HTR-8/SVneo (cell line): ENCODE measurements around the gene UNCX.
A peak's percentile ranks its signal among the peaks of the same experiment; 100 is the strongest.

Experiments used
- DNase-seq: peaks from one replicate; pipeline ENCODE4 v3.0.0; 2011; ENCODE audit warnings: low spot score, mixed read lengths; ENCODE audit not compliant: insufficient read length
- FAIRE-seq: peaks from 2 replicates; lab custom pipeline; 2011; peaks lifted over from hg19 to GRCh38; lab: Jason Lieb, UNC

The UNCX gene

DNA sequence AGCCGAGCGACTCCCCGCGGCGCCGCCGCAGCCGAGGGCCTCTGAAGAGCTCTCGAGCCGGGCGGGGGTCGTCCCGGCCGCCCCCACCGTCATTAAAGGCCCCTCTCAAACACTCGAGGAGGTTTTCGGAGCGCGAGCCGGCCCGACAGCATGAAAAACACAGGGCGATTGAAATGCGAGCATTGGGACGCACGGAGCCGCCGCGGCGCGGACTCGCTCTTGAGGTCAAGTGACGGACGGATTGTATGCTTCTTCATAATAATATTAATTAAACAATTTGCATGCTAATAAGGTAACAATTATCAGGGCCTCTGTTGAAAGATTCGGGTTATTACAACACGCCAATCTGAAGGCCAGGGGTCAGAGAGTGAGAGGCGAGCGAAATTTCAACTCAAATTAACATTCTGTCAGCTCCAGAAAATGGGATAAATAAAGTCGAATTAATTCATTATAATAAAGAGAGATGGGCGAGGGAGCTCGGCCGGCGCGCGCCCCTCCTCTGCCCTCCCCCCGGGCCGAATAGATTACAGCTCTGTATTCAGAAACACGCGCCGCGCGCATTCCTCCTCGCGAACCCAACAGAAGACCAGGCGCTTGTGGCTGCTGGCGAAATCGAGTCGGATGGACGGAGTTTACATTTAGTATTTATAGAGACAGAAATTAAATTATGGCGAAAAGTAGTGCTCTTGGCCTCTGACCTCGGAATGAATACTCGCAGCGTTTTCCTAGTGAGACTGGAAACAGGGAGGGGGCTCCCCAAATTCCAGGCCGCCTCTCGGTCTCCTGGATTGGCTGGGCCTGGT, 2.1 kb upstream of the UNCX start:
- DNase-seq (no peak), FAIRE-seq (no peak)

DNA sequence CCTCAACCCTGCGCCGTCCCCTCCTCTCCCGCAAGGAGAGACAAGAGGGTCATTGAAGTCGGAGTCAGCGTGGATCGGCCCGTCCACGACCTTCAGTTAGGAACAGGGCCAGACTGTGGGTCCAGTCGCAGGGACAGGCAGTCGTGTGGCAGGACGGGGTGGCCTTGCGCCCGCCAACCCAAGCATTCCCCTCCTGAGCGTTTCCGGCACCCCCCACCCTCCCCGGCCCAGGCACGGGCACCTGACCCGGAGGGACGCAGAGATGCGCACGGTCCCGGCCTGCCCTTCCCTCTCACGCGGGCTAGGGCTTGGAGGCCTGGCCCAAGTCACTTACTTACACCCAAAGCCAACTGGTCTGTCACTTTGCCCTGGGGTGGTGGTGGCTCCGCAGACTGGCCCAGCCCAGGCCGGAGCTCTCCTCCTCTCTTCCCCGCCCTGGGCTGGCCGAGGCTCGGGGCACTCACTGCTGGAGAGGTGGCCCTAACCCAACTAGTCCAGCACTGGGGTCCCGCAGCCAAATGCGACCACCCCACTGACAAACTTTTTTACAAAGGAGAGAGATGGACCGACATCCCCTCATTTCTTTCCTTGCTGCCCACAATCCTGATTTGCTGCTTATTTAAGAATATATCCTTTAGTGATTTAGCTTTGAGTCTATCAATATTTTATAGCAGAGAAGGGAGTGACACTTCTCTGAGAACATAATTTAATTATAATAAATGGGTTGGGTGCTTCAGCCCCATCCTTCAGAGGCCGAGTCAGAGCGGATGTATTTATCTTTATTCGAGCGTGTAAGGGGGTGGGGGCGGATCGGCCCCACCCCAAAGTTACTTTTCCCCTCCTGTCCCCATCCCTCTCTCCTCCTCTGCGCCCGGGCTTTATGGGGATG, 1.2 kb upstream of the UNCX start:
- DNase-seq, result no peak
- FAIRE-seq, result no peak

DNA sequence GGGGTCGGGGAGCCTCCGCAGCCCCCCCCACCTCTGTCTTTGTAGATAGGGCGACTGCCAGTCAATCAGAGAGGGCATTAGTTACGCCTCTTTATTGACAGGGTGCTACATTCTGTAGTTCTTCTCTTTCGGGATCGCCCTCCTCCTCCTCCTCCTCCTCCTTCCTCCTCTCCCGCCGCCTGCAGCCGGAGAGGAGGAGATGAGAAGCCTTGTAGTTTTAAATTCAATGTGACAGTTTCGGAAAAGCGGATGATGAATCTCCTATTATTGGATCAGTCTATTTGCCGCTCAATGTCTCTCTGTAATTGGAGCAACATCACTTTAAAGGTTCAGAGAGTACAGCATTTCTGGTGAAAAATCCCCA, 587 bp upstream of the UNCX start:
- FAIRE-seq (no peak), DNase-seq (no peak)

DNA sequence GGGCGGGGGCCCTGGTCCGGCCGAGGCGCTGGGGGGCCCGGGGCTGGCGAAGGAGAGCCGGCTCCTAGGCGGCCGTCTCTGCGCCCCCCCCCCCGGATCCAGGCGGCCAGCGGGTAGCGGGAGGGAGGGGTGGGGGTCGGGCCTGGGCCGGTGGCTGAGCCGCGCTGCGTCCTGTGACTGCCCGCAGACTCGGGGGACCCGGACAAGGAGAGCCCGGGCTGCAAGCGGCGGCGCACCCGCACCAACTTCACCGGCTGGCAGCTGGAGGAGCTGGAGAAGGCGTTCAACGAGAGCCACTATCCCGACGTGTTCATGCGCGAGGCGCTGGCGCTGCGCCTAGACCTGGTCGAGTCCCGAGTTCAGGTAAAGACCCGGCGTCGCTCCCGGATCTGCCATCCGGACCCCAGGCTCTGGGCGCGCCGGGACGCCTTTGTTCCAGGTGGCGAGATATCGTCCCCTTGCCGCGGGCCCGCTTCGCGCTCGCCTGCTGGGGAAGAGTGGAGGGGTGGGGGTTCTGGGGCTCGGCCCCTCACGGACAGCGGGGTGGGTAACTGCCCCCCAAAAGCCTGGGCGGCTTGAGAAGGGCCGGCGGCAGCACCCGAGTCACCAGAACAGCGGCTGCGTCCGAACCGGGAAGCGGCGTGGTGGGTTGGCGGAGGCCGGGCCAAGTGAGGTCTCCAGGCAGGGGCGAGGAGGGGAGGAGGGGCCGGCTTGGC, 819 bp downstream of the UNCX start:
- FAIRE-seq (no peak), DNase-seq (no peak)

DNA sequence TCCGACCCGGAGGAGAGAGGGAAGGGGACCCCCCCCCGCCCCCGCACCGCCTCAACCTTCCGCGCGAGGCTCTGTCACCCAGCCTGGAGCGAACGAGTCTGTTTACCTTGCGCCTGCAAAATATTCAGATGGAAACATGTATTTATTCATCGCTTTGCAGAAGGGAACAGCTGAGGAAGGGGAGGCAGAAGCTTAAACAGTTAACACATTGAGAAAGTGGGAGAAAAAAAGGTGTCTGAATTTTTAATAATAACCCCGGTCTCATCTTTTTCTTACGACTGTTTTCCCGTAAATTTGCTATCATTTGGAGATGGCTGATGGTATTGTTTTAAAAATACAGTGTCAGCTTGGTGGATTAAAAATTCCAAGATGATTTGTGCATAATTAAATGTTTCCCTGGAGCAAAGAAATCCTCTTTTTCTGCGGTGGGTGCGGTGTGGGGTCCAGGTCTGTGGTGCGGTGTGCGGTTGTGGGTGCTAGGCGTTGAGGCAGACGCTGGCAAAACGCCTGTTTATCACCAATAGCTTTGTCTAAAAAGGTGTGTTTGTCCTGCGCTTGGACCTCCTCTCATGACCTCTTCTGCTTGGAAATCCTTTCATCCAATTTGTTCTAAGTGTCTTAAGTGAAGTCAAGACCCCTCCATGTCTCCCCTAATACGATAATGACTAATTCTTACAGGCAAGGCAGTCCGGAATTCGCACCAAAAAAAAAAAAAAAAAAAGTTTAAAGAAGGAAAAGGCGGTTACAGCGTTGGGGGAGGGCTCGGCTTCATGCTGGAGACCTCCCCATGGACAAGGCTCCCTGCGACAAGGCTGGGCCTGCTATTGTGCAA, 1.6 kb downstream of the UNCX start:
- no peak for FAIRE-seq
- DNase-seq, result no peak

DNA sequence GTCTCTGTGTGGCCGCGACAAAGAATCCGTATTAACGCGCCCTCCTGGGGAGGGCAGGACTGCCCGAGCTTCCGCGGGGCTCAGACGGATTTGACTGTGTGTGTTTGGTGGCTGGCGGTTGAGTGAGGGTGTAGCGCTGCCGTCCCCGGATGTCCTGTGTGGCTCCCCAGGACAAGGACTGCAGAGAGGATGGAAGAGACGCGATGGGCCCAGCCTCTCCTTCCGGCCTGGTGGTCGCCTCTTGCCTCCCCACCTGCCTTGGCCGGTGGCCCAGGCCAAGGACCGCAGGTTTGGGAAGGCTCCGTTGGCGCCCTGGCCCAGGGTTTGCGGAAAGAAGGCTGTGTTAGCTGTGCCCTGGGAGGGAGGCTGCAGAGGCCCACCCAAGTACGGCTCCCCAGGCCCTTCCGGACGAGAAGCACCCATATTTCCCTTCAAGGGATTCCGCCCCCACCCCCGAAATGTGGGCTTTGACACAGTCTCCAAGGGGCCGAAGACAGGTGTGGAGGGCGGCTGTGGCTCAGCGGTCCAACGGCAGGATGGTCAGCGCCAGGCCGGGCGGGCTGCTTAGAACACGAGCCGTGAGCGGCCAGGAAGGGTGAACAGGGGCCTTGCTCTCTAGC, 2.3 kb downstream of the UNCX start:
- DNase-seq (no peak), FAIRE-seq (peak; percentile 33)

DNA sequence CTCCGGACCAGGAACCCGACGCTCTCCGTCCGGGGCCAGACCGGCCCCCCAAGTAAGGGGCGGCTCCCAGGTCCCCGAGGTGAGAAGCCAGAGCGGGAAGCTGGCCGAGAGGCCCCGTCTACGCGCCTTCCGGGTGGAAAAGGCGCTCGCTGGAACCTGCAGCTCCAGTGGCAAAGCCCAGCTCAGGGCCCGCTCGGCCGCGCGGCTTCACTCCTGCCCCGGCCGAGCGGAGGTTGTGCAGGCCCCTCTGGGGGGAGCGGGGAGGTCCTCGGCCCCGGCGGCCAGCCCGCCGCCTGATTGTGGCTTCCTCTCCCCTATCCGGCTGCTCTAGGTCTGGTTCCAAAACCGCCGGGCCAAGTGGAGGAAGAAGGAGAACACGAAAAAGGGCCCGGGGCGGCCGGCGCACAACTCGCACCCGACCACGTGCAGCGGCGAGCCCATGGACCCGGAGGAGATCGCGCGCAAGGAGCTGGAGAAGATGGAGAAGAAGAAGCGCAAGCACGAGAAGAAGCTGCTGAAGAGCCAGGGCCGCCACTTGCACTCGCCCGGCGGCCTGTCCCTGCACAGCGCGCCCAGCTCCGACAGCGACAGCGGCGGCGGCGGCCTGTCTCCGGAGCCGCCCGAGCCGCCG, 2.9 kb downstream of the UNCX start:
- DNase-seq, result no peak
- FAIRE-seq, result no peak

DNA sequence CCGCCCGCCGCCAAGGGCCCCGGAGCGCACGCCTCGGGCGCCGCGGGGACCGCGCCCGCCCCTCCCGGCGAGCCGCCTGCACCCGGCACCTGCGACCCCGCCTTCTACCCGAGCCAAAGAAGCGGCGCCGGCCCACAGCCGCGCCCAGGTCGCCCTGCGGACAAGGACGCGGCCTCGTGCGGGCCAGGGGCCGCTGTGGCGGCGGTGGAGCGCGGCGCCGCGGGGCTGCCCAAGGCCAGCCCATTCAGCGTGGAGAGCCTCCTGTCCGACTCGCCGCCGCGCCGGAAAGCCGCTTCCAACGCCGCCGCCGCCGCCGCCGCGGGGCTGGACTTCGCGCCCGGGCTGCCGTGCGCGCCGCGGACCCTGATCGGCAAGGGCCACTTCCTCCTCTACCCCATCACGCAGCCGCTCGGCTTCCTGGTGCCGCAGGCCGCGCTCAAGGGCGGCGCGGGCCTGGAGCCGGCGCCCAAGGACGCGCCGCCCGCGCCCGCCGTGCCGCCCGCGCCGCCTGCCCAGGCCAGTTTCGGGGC, 3.5 kb downstream of the UNCX start:
- FAIRE-seq (no peak), DNase-seq (no peak)

DNA sequence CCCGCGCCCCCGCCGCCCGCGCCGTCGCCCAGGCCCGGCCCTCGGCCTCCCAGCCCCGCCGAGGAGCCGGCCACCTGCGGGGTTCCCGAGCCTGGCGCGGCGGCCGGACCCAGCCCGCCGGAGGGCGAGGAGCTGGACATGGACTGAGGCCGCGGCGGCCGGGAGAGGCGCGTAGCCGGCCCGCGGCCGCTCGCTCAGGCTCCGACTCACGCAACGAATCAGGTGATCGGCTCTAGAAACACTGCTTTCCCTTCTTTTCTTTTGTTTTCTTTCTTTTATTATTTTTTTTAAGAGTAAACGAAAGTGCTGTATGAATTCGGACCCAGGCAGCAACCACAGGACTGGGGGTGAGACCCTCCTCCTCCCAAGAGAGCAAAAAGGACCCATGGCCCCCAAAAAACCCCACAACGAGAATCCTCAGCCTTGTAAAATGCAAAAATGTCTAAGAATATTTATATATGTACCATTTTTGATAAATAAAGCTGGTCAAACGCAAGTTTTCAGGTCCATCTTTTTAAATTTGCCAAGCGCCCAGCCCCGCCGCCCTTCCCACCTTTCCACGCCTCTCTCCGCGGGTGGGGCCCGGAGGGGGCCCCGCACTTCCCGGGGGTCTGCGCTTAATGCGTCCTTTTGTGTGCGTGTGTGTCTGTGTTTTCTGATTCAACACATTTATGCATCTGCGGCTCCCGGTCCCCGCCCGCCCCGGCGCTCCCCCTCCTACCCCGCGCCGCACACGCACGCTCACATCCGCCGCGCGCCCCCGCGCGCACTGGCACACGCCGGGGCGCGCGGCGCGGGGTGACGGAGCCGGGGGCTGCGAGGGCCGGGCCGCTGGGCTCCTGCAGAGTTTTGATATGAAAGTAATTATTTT, 4.4 kb downstream of the UNCX start:
- DNase-seq (no peak), FAIRE-seq (no peak)

DNA sequence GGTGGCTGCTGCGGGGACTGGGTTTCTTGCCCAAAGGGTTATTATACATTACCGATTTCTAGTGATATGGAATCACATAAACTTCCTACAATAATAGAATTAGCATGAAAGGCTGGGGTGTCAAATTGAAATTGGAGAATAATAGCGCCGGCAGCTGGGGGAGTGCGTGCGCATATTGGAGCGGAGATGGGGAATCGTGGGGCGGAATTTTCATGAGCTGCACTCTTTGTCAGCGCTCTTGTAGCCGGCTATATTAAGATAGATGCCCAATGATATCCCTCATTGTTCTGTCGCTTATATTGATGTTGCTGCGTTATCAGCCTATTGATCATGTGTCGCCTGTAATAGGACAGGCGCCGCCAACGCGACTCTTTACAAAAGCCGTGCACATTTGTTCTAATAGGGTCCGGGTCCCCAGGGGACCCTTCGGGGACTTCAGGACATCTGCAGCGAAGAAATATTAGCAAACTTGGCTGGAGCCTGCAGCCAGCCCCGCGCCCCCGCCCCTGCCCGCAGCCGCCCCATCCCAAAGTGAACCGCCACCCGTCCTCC, 5.1 kb downstream of the UNCX start:
- FAIRE-seq, result no peak
- no peak for DNase-seq

DNA sequence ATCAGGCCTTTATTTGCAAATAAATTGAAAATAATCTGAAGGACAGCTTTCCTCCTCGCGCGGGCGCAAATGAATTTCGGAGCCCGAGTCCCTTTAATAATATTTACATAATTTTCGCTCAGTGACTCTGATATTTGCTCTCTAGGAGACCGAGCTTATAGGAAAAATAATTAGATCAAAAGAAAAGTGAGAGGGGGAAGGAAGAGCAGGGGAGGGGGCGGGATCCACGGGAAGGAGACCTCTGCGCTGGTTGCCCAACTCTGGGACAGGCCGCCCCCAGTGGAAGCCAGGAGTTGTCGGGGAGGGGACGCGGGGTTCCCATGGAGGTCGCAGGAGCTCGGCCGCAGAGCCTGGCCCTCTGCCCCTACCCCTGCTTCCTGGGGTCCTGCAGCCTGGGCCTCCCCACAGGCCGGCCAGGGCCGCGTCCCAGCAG, 5.8 kb downstream of the UNCX start:
- DNase-seq, result no peak
- no peak for FAIRE-seq

DNA sequence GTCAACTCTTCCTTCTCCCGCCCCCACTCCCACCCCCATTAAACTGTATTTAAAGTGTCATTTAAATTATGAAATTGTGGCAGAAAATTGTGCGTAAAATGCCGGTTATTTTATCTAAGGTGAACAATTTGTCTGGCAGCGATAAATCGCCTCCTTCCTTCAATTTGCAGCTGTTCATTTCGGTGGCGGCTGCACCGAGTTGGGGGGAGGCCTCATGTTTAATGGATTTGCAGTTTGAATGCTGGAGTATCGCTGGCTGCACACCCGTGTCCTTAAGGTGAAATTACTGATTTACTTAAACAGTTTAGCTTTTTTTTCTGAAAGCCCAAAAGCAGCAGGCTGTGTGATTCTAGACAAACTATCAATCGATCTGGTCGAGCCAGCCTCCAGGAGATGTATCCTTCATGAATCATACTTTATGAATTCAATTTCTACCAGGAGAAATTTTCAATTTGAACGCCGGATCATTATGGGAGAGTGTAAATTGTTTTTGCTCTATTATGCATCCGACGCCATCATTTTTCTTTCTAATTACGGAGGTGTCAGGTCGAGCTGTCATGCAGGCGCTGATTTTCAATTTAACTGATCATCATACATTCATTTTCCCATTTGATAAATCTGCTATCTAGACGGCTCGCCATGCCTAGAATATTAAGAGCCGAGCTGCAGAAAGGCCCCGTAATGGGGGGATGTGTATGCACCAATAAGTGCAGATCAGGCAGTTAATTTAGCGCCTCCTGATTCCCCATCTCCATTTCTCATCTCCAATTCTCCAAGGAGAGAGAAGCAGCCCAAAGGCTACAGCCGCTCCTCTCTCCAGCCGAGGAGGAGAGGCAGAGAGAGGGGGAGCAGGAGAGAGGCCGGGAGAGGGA, 6.5 kb downstream of the UNCX start:
- no peak for FAIRE-seq
- DNase-seq, result no peak

DNA sequence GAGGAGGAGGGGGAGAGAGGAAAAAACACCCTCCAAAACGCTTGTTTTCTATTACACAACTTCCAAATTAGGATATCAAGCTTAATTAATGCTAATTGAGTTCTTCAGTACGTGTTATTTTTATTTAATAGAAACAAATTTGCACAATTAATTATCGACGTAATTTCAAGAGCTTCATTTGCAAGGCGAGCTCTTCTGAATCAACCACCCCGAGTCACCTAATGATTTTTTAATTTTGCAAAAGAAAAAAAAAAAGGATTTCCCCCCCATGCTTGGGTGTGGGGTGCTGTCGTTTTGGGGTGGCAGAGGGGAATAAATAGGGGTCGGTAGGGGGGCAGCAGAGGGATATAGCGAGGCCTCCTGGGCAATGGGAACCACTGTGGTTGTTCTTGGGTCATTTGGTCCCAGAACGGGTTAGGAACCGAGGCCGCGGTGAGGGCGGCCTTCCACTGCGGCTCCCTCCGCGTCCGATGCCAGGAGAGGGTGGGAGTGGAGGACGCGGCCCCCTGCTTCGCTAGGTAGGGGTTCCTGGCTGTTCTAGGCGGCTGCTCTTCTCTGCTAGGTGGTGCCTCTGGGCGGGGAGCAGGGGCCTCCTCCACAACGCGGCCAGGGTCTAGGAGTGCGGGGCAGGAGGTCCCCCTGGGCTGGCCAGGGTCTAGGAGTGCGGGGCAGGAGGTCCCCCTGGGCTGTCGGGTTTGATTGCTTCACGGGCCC, 7.3 kb downstream of the UNCX start:
- FAIRE-seq (no peak), DNase-seq (no peak)

DNA sequence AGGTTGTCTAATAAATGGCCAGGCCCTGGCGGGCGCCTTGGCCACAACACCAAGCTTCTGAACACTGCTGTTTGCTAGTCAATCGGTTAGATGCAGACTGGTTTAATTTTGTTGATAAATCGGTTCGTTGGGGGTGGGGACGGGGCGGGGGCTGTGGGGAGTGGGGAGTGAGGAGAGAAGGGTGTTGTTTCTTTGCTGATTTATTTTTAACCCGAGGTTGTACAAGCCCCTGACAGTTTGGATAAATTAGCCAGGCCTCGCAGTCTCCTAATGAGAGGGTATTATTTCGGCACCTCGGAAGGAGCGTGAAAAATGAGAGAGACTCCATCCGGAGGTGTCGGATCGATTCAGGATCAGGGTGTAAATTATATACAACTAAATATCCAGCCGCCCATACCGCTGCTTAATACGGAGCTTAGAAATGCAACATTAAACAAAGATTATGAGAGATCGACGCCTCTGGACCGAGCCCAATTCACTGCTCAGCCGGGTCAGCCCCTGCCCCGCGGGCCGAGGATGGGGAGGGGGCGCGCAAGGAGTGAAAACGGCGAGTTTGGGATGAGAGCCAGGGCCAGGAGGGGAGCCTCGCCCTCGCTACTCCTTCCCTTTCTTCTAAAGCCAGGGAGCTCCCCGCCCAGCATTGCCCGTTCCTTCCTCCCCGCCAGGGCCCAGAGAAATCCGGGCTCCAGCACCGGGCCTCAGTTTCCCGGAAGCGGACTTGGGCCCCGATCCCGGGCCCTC, 8.0 kb downstream of the UNCX start:
- DNase-seq, result no peak
- FAIRE-seq, result no peak

DNA sequence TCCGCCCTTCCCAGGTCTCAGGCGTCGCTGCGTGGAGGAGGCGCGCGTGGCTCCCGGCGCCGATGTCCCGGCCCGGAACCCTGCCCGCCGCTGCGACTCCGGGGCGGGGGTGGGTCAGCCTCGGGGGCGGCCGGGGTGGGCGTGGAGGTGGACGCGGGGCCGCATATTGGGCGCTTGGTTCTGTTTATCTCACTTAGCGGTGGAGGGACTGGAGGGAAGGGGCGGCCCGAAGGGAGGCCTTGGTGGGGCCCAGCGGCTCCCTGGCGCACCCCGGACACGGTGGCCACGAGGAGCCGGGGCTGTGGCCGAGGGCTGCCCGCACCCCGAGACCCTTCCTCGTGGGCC, 8.6 kb downstream of the UNCX start:
- no peak for FAIRE-seq
- DNase-seq, result no peak
